ENCODE data around the gene FCSK.
"Not testable (repeated sequence)": the region's sequence is repeated elsewhere in the genome, so short reads cannot be mapped to it uniquely, and the experiment has no call there.

FCSK gene

DNA sequence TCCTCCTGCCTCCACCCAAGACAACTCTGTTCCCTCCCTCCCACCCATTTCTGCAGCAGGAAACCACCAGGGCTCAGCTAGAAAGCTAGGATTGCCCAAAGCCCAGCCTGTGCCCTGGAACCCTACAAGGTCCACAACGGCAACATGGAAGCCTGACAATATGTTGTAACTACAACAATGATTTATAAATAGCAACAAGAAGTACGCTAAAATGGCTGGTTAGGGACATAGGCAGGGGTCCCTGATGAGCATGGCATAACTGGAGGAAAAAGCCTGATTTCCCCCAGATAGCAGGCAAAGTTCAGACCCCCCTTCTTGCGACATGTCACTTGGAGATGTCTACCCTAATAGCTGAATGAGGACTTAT lies 22.1 kb upstream of the FCSK start:
- DNase-seq (ENCODE audit: low read depth): no peak

DNA sequence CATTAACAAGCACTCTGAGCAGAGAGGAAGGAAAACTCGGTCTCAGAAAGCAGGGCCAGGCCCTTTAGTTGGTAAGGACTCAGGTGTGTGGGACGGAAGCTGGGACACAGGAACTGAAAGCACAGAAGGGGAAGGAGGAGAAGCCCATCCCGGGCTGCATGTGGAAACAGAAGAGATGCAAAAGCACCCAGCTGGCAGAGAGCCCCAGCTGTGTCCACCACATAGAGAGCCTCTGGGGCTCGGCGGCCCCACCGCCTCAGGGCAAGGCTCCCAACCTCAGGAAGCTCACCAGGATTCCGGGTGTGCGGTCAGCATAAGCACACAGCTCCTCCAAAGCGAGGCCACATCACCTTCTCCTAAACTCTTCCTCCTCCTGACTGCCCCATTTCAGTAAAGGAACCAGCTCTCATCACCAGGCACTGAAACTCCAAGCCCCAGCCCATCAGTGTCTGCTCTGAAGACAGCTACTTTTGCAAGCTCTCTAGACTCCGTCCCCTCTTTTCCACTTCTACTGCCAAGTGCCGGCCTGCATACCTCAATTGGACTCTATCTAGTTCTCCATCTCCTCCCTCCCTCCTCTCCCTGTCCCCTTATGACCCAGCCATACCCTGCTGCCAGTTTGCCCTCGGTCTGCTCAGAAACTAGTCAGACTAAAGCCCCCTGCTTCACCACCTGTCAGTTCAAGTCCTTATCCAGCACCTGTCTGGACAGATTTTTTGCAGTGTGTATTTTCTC lies 21.5 kb upstream of the FCSK start:
- no peak for DNase-seq (ENCODE audit: low read depth)

GRCh38 chr16:70433458-70434103 lies 20.8 kb upstream of the FCSK start:
- DNase-seq (ENCODE audit: low read depth): no peak

DNA sequence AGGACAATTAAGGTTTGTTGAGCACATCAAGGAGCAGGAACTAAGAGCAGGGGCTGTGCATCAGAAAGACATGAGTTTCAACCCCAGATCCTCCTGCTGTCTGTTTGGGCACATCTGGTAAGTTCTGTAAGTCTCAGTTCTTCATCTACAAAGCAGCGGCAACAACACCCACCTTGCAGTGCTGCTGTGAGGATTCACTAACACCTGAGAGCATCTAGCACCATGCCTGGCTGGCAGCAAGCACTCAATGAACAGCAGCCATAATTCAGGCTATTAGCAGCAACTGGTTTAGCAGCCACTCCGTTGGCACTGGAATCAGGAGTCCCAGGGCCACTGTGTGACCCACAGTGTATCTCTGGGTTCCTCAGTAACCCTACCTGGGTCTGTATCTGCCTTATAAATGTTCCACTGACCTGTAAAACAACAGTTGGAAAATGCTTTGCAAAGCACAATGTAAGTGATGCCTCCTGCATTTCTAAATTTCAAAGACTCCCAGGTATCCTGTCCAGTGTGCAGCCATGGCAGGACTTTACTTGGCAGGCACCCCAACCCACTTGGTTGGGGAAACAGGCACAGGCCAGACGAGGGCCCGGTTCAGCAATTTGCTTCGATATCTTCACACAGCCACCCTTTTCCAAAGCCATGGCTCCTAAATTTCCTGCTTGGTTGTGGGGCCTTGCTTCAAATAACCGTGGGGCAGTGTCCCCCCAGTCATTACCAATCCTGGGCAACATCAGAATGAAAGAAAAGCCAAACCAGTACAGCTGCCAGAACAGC lies 19.7 kb upstream of the FCSK start:
- no peak for DNase-seq (ENCODE audit: low read depth)

- DNase-seq (ENCODE audit: low read depth): no peak
Observed at GRCh38 chr16:70437017-70437581, 17.3 kb upstream of the FCSK start.

GRCh38 chr16:70437582-70438557 lies 16.5 kb upstream of the FCSK start:
- no peak for DNase-seq (ENCODE audit: low read depth)

GRCh38 chr16:70438585-70438968 lies 15.8 kb upstream of the FCSK start:
- no peak for DNase-seq (ENCODE audit: low read depth)

- peak; percentile 90 for DNase-seq (ENCODE audit: low read depth)
Observed at GRCh38 chr16:70438969-70439862, 15.2 kb upstream of the FCSK start, which contains the start of gene ST3GAL2. TSS of gene ST3GAL2 (minus strand) at chr16:70439100. CDS start at chr16:70398530, 40,570 bp downstream.

DNA sequence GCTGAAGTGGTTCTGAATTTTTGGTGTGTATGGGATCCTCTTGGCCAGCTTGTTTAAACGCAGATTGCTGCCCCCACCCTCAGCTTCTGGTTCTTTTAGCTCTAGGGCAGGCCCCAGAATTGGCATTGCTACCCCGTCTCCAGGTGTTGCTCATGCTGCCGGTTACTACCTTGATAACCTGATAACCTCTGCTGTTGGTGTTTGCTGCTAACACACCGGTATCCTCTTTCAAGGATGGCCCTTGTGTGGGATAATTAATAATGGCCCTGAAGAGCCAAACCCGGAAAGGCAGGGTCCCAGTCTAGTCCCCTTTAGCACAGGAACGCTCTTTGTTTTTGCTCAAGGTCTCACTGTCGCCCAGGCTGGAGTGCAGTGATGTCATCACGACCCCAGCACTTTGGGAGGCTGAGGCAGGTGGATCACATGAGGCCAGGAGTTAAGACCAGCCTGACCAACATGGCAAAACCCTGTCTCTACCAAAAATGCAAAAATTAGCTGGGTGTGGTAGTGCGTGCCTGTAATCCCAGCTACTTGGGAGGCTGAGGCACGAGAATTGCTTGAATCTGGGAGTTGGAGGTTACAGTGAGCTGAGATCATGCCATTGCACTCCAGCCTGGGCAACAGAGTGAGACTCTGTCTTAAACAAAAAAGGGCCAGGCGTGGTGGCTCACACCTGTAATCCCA lies 14.2 kb upstream of the FCSK start:
- DNase-seq (ENCODE audit: low read depth): no peak

DNA sequence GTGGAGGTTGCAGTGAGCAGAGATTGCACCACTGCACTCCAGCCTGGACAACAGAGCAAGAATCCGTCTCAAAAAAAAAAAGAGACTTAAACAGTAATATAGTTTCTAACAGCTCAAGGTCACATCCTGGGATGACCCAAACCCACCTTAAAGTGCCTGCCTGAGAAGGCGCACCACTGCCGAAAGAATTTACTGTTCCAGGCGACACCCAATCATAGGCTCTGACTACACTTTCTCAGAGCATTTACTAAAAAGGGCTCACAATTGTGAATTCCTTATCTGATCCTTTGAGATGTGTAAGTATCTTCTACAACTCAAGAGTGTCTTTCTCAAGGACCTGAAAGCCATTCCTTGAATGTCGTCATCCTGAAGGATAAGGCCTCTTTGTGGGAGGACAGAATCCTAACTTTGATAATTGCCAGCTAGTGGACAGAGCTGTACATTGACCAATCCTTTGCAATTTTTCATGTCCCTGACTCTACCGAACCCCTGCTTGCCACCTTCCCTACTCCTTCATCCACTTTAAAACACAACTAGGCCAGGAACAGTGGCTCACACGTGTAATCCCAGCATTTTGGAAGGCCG lies 12.9 kb upstream of the FCSK start:
- DNase-seq (ENCODE audit: low read depth): no peak

DNA sequence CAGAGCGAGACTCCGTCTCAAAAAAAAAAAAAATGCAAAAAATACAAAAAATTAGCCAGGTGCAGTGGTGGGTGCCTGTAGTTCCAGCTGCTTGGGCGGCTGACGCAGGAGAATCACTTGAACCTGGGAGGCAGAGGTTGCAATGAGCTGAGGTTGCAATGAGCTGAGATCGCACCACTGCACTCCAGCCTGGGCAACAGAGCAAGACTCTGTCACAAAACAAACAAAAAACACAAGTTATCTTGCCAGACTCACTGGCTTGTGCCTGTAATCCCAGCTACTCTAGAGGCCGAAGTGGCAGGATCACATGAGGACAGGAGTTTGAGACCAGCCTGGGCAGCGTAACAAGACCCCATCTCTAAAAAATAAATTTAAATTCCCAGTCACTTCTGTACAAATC lies 12.1 kb upstream of the FCSK start:
- DNase-seq (ENCODE audit: low read depth): no peak

- DNase-seq (ENCODE audit: low read depth): no peak
Observed at GRCh38 chr16:70444249-70445063, 9.9 kb upstream of the FCSK start.

GRCh38 chr16:70448075-70448474 lies 6.3 kb upstream of the FCSK start:
- DNase-seq (ENCODE audit: low read depth): no peak

- not testable (repeated sequence) for DNase-seq (ENCODE audit: low read depth)
Observed at GRCh38 chr16:70450142-70451003, 4.0 kb upstream of the FCSK start.

DNA sequence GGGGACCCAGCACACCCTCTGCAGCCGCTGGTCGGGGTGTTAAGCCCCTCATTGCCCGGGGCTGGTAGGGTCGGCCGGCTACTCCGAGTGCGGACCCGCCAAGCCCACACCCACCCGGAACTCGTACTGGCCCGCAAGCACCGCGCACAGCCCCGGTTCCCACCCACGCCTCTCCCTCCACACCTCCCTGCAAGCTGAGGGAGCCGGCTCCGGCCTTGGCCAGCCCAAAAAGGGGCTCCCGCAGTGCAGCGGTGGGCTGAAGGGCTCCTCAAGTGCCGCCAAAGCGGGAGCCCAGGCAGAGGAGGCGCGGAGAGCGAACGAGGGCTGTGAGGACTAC lies 3.4 kb upstream of the FCSK start:
- not testable (repeated sequence) for DNase-seq (ENCODE audit: low read depth)

GRCh38 chr16:70453117-70453891 lies 1.1 kb upstream of the FCSK start:
- no peak for DNase-seq (ENCODE audit: low read depth)

- no peak for DNase-seq (ENCODE audit: low read depth)
Observed at GRCh38 chr16:70453892-70454221, 538 bp upstream of the FCSK start.
